ENCODE results near the gene KDM6B. TPM values are rescaled to one million over a fixed set of nuclear protein-coding genes. Genes with fewer than 3 reads are reported as not detected.

KDM6B gene
- total and polyA plus RNA-seq, 5 donors from 2014 or later = 0.30 to 255 (median 0.53) TPM

DNA sequence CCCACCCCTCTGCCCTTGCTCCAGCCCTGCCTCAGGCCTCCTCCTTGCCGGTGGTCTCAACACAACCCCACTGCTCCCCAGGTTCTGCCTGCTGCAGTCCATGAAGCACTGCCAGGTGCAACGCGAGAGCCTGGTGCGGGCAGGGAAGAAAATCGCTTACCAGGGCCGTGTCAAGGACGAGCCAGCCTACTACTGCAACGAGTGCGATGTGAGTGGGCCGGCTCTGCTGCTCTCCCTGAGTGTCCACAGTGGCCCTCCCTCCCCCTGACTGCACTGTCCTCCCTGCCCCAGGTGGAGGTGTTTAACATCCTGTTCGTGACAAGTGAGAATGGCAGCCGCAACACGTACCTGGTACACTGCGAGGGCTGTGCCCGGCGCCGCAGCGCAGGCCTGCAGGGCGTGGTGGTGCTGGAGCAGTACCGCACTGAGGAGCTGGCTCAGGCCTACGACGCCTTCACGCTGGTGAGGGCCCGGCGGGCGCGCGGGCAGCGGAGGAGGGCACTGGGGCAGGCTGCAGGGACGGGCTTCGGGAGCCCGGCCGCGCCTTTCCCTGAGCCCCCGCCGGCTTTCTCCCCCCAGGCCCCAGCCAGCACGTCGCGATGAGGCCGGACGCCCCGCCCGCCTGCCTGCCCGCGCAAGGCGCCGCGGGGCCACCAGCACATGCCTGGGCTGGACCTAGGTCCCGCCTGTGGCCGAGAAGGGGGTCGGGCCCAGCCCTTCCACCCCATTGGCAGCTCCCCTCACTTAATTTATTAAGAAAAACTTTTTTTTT lies 19.1 kb downstream of the KDM6B start:
- no peak for DNase-seq
- Mint-ChIP-seq H3K9me3 (no peaks in the 10 kb centered on the region), H3K36me3 (no peaks in the 10 kb centered on the region), H3K27me3 (no peaks in the 10 kb centered on the region), H3K4me3 (peak overlapping the region in 2 of 4 donors; percentile 24 to 85), H3K4me1 (peaks cover 0 to 27% (median 8%) of the 10 kb centered on the region in 4 donors), H3K27ac (no peak overlapping the region)
- peaks cover 16% of the 10 kb centered on the region for H3K36me3 ChIP-seq (ENCODE audit: control insufficient read depth, insufficient read depth, low read length)
- no peaks in the 10 kb centered on the region for H3K9me3 ChIP-seq (ENCODE audit: control insufficient read depth in 2 of 2, low read length in 2 of 2)
- peaks cover 38% of the 10 kb centered on the region for H3K4me1 ChIP-seq (ENCODE audit: control insufficient read depth, insufficient read depth, low read length, poor library complexity, severe bottlenecking)
- H3K27ac ChIP-seq (ENCODE audit: insufficient read depth, low read length, poor library complexity, severe bottlenecking) = no peak overlapping the region
- ATAC-seq (ENCODE audit: low read depth in 2 of 2) = no peak
- H3K4me3 ChIP-seq (ENCODE audit: low read depth, low read length) = no peak overlapping the region
- no peaks in the 10 kb centered on the region for H3K27me3 ChIP-seq (ENCODE audit: control insufficient read depth, insufficient read depth, low read length)

DNA sequence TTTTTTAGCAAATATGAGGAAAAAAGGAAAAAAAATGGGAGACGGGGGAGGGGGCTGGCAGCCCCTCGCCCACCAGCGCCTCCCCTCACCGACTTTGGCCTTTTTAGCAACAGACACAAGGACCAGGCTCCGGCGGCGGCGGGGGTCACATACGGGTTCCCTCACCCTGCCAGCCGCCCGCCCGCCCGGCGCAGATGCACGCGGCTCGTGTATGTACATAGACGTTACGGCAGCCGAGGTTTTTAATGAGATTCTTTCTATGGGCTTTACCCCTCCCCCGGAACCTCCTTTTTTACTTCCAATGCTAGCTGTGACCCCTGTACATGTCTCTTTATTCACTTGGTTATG lies 19.6 kb downstream of the KDM6B start:
- ATAC-seq (ENCODE audit: low read depth in 2 of 2) = no peak
- peak overlapping the region in 1 of 3 donors; percentile 38 for H3K27ac Mint-ChIP-seq

DNA sequence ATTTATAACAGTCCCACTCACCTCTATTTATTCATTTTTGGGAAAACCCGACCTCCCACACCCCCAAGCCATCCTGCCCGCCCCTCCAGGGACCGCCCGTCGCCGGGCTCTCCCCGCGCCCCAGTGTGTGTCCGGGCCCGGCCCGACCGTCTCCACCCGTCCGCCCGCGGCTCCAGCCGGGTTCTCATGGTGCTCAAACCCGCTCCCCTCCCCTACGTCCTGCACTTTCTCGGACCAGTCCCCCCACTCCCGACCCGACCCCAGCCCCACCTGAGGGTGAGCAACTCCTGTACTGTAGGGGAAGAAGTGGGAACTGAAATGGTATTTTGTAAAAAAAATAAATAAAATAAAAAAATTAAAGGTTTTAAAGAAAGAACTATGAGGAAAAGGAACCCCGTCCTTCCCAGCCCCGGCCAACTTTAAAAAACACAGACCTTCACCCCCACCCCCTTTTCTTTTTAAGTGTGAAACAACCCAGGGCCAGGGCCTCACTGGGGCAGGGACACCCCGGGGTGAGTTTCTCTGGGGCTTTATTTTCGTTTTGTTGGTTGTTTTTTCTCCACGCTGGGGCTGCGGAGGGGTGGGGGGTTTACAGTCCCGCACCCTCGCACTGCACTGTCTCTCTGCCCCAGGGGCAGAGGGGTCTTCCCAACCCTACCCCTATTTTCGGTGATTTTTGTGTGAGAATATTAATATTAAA lies 20.2 kb downstream of the KDM6B start:
- H3K36me3 ChIP-seq (ENCODE audit: control insufficient read depth, insufficient read depth, low read length) = peaks cover 16% of the 10 kb centered on the region
- Mint-ChIP-seq H3K4me1 (peaks cover 0 to 27% (median 8%) of the 10 kb centered on the region in 4 donors), H3K4me3 (peak overlapping the region in 2 of 4 donors; percentile 16 to 52), H3K27ac (no peak overlapping the region), H3K27me3 (no peaks in the 10 kb centered on the region), H3K9me3 (no peaks in the 10 kb centered on the region), H3K36me3 (no peaks in the 10 kb centered on the region)
- no peak for ATAC-seq (ENCODE audit: low read depth in 2 of 2)
- no peaks in the 10 kb centered on the region for H3K27me3 ChIP-seq (ENCODE audit: control insufficient read depth, insufficient read depth, low read length)
- H3K4me3 ChIP-seq (ENCODE audit: low read depth, low read length) = no peak overlapping the region
- peaks cover 47% of the 10 kb centered on the region for H3K4me1 ChIP-seq (ENCODE audit: control insufficient read depth, insufficient read depth, low read length, poor library complexity, severe bottlenecking)
- no peak for DNase-seq
- no peaks in the 10 kb centered on the region for H3K9me3 ChIP-seq (ENCODE audit: control insufficient read depth in 2 of 2, low read length in 2 of 2)
- no peak overlapping the region for H3K27ac ChIP-seq (ENCODE audit: insufficient read depth, low read length, poor library complexity, severe bottlenecking)

More for the DNA sequence above, 19.6 kb downstream of the KDM6B start:
- Mint-ChIP-seq H3K4me1 (peaks cover 0 to 27% (median 8%) of the 10 kb centered on the region in 4 donors), H3K9me3 (no peaks in the 10 kb centered on the region), H3K36me3 (no peaks in the 10 kb centered on the region), H3K4me3 (peak overlapping the region in 2 of 4 donors; percentile 16 to 52), H3K27me3 (no peaks in the 10 kb centered on the region)
- peaks cover 16% of the 10 kb centered on the region for H3K36me3 ChIP-seq (ENCODE audit: control insufficient read depth, insufficient read depth, low read length)
- no peak overlapping the region for H3K27ac ChIP-seq (ENCODE audit: insufficient read depth, low read length, poor library complexity, severe bottlenecking)
- H3K4me3 ChIP-seq (ENCODE audit: low read depth, low read length) = no peak overlapping the region
- no peaks in the 10 kb centered on the region for H3K27me3 ChIP-seq (ENCODE audit: control insufficient read depth, insufficient read depth, low read length)
- no peak for DNase-seq
- no peaks in the 10 kb centered on the region for H3K9me3 ChIP-seq (ENCODE audit: control insufficient read depth in 2 of 2, low read length in 2 of 2)
- H3K4me1 ChIP-seq (ENCODE audit: control insufficient read depth, insufficient read depth, low read length, poor library complexity, severe bottlenecking) = peaks cover 43% of the 10 kb centered on the region

- DNase-seq = no peak
- no peak for ATAC-seq (ENCODE audit: low read depth in 2 of 2)
- Histone ChIP-seq H3K27me3 (ENCODE audit: control insufficient read depth, insufficient read depth, low read length) (no peaks in the 10 kb centered on the region), H3K4me3 (ENCODE audit: low read depth, low read length) (no peak within 1 kb of the TSS), H3K27ac (ENCODE audit: insufficient read depth, low read length, poor library complexity, severe bottlenecking) (peak within 1 kb of the TSS; percentile 89), H3K36me3 (ENCODE audit: control insufficient read depth, insufficient read depth, low read length) (peaks cover 8% of the 10 kb centered on the region), H3K4me1 (ENCODE audit: control insufficient read depth, insufficient read depth, low read length, poor library complexity, severe bottlenecking) (peaks cover 47% of the 10 kb centered on the region), H3K9me3 (ENCODE audit: control insufficient read depth in 2 of 2, low read length in 2 of 2) (no peaks in the 10 kb centered on the region)
- H3K4me1 Mint-ChIP-seq = peaks cover 0 to 22% (median 9%) of the 10 kb centered on the region in 4 donors
- peak within 1 kb of the TSS in 2 of 3 donors; percentile 66 to 67 for H3K27ac Mint-ChIP-seq
- H3K4me3 Mint-ChIP-seq = peak within 1 kb of the TSS in 2 of 4 donors; percentile 52 to 55
- no peaks in the 10 kb centered on the region for H3K27me3 Mint-ChIP-seq
- H3K9me3 Mint-ChIP-seq = no peaks in the 10 kb centered on the region
- no peaks in the 10 kb centered on the region for H3K36me3 Mint-ChIP-seq
These were observed 21.0 kb downstream of the KDM6B start, which contains the start of gene TMEM88 for GRCh38 chr17:7854851-7855659. Gene TMEM88 (plus strand): TSS chr17:7855066. CDS start chr17:7855075, 9 bp downstream.

DNA sequence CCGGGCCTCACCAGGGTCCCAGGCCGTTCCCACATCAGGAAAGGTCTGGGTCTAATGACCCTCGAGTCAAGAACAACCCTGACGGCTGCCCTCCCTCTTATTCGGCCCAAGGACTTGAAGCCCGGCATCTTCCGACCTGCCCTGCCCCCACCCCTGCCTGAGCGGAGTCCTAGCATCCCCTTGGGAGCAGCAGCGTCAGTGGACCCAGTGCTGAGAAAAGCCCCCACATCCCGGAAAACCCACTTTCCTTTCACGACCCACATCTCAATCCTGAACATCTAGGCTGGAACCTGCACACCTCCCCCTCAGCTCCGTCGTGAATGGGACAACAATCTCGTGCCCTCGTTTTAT lies 21.6 kb downstream of the KDM6B start:
- DNase-seq (no peak), ATAC-seq (ENCODE audit: low read depth in 2 of 2) (no peak)
- Histone ChIP-seq H3K4me3 (ENCODE audit: low read depth, low read length) (no peak overlapping the region), H3K27me3 (ENCODE audit: control insufficient read depth, insufficient read depth, low read length) (no peaks in the 10 kb centered on the region), H3K9me3 (ENCODE audit: control insufficient read depth in 2 of 2, low read length in 2 of 2) (no peaks in the 10 kb centered on the region), H3K4me1 (ENCODE audit: control insufficient read depth, insufficient read depth, low read length, poor library complexity, severe bottlenecking) (peaks cover 47% of the 10 kb centered on the region), H3K27ac (ENCODE audit: insufficient read depth, low read length, poor library complexity, severe bottlenecking) (peak overlapping the region; percentile 89), H3K36me3 (ENCODE audit: control insufficient read depth, insufficient read depth, low read length) (peaks cover 8% of the 10 kb centered on the region)
- Mint-ChIP-seq H3K4me3 (no peak overlapping the region), H3K36me3 (no peaks in the 10 kb centered on the region), H3K27me3 (no peaks in the 10 kb centered on the region), H3K4me1 (peaks cover 0 to 20% (median 9%) of the 10 kb centered on the region in 4 donors), H3K27ac (peak overlapping the region in 1 of 3 donors; percentile 66), H3K9me3 (no peaks in the 10 kb centered on the region)

- Mint-ChIP-seq H3K27ac (peak overlapping the region in 1 of 3 donors; percentile 66), H3K4me1 (peaks cover 0 to 17% (median 9%) of the 10 kb centered on the region in 4 donors), H3K27me3 (no peaks in the 10 kb centered on the region), H3K36me3 (no peaks in the 10 kb centered on the region), H3K9me3 (no peaks in the 10 kb centered on the region), H3K4me3 (no peak overlapping the region)
- Histone ChIP-seq H3K4me1 (ENCODE audit: control insufficient read depth, insufficient read depth, low read length, poor library complexity, severe bottlenecking) (peaks cover 41% of the 10 kb centered on the region), H3K27me3 (ENCODE audit: control insufficient read depth, insufficient read depth, low read length) (no peaks in the 10 kb centered on the region), H3K4me3 (ENCODE audit: low read depth, low read length) (peak overlapping the region; percentile 98), H3K27ac (ENCODE audit: insufficient read depth, low read length, poor library complexity, severe bottlenecking) (peak overlapping the region; percentile 89), H3K9me3 (ENCODE audit: control insufficient read depth in 2 of 2, low read length in 2 of 2) (no peaks in the 10 kb centered on the region), H3K36me3 (ENCODE audit: control insufficient read depth, insufficient read depth, low read length) (peaks cover 8% of the 10 kb centered on the region)
- DNase-seq = peak in 1 of 3 donors; percentile 36
- no peak for ATAC-seq (ENCODE audit: low read depth in 2 of 2)
These were observed 22.2 kb downstream of the KDM6B start for GRCh38 chr17:7856011-7856810.

Data from CD4-positive, CD25-positive, alpha-beta regulatory T cell (primary cell).